Ovary (tissue), 3 donors: Measurements from ENCODE around the gene LCOR.

ENCODE experiments used
- CTCF ChIP-seq, 3 donors: fragments of 450-650 bp in 2 of 3; fragments of 200-600 bp in 1 of 3; IDR thresholded peaks; one replicate each; pipeline versions ENCODE4 v1.5.1 to v1.8.0; 2016 to 2022; ENCODE audit warnings: antibody characterized with exemption in 3 of 3, mild to moderate bottlenecking in 1 of 3
- EP300 ChIP-seq: sonication (generic); formaldehyde crosslinking; IDR thresholded peaks from one replicate; pipeline ENCODE4 v1.6.1; 2017; ENCODE audit warnings: antibody characterized with exemption
- POLR2A ChIP-seq: fragments of 450-650 bp; IDR thresholded peaks from one replicate; pipeline ENCODE4 v1.6.1; 2017; ENCODE audit warnings: antibody characterized with exemption, mild to moderate bottlenecking, moderate library complexity
- donor health status: DM: no; HTN: no; CAD: no.

- TF ChIP-seq CTCF (IDR thresholded peaks at IDR 0.05) (no peak), POLR2A (no peak), EP300 (no peak)
Observed at GRCh38 chr10:96998329-96998888, 166.3 kb downstream of the LCOR start.
